ENCODE measurements around the gene GRIA4.
"Not testable (repeated sequence)": the region's sequence is repeated elsewhere in the genome, so short reads cannot be mapped to it uniquely, and the experiment has no call there.

Gene GRIA4

DNA sequence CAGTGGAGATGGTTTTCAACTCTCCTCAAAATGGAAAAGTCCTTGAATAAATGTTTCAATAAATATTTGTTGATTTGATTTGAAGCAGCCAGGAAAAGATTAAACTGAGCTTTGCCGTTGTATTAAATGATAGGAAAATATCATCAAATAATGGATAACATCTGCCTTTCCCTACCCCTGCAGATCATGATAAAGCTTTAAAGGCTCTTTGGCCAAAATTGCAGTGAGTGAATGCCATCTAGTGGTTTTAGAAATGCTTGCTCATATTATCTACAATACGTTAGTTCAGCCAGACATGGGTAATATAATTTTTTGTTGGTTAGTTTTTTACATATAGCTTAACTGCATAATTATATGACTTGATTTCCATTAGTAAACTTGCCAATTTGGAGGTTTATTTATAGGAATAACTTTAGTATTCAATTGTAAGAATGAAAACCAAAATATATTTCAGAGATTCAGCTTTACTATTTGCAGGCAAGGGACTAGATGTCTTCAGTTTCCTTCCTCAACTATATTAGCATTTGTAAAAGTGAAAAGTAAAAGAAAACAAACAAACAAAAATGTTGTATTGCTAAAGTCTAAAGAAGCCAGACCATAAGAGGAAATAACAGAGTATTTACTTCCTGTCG, 253.0 kb downstream of the GRIA4 start:
- DNase-seq, result no peak

- no peak for DNase-seq
Measured at GRCh38 chr11:105863523-105863922, 253.7 kb downstream of the GRIA4 start.

- DNase-seq, result no peak
Measured at GRCh38 chr11:105867742-105868141, 257.9 kb downstream of the GRIA4 start.

GRCh38 chr11:105868762-105869285, 259.0 kb downstream of the GRIA4 start:
- DNase-seq, result no peak

GRCh38 chr11:105870516-105871113, 260.7 kb downstream of the GRIA4 start:
- DNase-seq, result no peak

- no peak for DNase-seq
Measured at GRCh38 chr11:105878510-105878909, 268.6 kb downstream of the GRIA4 start.

DNA sequence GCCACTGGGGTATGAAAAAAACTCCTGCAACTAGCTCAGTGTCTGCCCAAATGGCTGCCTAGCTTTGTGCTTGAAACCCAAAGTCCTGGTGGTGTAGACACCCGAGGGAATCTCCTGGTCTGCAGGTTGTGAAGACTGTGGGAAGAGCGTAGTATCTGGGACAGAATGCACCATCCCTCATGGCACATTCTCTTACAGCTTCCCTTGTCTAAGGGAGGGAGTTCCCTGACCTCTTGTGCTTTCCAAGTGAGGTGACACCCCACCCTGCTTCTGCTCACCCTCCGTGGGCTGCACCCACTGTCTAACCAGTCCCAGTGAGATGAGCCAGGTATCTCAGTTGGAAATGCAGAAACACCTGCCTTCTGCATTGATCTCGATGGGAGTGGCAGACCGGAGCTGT, 269.1 kb downstream of the GRIA4 start:
- DNase-seq, result not testable (repeated sequence)

DNA sequence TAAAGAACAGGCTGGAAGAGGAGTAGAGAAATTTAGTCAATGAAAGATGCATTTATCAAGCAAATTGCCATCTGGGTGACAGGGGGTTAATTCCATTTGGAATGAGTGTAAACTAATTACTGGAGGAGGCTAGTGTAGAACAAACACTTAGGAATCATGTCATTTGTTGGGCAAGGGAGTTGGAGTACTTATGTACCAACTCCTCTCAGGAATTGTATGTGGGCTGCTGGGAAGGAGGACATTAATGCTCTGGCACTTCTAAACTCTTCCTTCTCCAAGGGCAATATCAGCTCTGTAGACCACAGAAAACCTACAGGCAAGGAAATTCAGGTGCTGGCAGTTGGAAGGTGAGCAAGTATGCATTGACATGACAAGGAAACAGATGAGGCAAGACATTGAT, 271.2 kb downstream of the GRIA4 start:
- DNase-seq, result no peak

GRCh38 chr11:105884436-105884835, 274.6 kb downstream of the GRIA4 start:
- no peak for DNase-seq

DNA sequence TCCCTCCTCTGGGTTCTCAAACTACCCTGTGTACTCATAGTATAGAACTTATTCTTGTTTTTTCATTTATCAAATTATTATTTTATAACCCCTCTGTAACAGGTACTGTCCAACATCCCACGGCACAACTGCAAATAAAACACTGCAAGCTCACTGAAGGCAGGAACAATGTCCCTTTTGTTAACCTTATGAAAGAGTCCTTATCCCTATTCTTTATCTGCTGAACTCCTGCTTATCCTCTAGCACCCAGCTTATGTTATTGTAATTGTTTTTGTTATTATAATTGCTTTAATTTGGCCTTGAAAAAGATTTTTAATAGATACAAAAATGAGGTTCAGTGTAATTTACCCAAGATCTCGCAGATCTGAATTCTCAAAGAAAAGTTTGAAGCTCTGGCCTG, 281.8 kb downstream of the GRIA4 start:
- no peak for DNase-seq

- no peak for DNase-seq
Measured at GRCh38 chr11:105897161-105897560, 287.3 kb downstream of the GRIA4 start.

DNA sequence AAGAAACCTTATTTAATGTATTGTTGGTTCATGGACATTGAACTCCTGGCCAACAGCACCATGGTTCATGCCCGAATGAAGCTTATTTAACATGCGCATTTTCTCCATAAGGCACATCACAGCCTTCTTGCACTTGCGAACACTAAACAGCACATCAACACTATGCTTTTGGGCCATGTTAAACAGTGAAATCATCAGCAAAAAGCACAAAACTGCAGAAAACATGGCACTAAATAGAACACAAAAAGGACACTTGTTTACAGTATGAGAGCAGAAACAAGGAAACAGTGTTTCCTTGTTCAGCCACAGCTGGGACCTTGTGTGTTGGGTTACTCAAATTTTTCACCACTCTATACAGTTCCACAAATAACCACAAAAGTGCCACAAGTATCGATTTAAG, 289.9 kb downstream of the GRIA4 start:
- no peak for DNase-seq

DNA sequence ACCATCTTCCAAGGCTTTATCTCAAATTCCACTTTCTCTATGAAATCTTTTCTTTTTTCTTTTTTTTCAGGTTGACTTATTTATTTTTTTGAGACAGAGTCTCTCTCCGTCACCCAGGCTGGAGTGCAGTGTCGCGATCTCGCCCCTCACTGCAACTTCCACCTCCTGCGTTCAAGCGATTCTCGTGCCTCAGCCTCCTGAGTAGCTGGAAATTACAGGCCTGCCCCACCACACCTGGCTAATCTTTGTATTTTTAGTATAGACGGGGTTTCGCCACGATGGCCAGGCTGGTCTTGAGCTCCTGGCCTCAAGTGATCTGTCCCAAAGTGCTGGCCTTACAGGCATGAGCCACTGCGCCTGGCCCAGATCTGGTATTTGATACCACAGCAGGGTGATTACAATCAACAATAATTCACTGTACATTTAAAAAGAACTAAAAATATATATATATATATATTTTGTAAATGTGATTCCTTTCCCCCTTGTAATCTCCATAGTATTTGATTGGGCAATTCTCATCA, 290.7 kb downstream of the GRIA4 start:
- no peak for DNase-seq

DNA sequence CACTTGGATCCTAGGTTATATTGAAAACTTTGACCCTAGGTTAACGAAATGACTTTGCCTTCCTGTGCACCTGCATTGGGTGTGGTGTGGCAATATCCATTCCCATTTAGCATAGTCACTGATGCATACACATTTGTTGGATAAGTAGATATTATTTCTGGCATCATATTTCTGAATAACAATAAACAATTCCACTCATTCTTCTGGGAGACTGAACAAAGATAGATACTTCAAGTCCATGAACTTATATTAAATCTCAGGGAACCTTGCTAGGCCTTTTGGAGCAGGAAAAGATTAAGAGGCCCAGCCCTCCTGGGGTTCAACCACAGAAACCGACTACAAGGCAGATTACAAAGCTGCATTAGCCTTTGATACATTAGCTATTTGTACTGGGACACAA, 293.2 kb downstream of the GRIA4 start:
- DNase-seq, result no peak

DNA sequence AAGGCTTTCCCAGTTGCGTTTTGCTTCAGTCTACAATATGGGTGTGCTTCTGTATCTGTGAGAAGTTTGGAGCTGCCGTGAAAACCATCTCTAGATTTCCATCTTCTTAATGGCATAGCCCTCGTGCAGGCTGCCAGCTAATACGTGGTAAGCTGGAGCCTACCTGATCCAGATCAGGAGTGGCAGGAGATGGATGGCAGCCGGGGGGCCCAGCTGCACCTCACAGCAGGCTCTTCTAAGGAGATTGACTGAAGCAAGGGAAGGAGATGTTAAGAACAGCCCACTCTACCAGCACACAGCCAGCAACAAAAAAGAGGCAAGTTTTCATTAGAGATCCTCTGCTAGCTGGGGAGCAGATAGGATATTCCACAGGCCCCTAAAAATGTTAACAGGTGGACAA, 296.6 kb downstream of the GRIA4 start:
- DNase-seq, result no peak

- no peak for DNase-seq
Measured at GRCh38 chr11:105907319-105907718, 297.4 kb downstream of the GRIA4 start.

DNA sequence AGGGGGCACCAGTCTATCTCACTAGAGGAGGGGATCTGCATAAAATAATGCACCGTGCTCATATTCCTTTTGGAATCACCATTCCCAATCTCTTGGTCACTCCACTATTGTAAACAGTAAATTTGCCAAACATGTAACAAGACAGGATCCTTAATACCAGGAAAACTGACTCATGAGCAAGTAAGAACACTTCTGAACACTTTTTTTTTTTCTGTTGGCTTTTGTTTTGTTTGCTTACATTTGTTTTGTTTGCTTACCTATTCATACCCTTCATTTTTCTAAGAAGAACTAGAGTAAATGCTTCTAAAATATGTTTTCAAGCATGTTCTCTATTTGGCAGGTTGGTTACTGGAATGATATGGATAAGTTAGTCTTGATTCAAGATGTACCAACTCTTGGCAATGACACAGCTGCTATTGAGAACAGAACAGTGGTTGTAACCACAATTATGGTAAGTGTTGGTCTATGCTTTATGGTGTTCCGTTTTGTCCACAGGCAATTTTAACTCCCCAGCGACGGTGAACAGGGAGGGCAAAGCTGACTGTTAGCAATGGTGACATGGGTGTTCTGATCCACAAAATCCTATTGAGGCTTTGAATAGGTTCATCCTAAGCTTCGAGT, 300.3 kb downstream of the GRIA4 start:
- DNase-seq, result no peak

GRCh38 chr11:105911454-105911853, 301.6 kb downstream of the GRIA4 start:
- DNase-seq, result no peak

DNA sequence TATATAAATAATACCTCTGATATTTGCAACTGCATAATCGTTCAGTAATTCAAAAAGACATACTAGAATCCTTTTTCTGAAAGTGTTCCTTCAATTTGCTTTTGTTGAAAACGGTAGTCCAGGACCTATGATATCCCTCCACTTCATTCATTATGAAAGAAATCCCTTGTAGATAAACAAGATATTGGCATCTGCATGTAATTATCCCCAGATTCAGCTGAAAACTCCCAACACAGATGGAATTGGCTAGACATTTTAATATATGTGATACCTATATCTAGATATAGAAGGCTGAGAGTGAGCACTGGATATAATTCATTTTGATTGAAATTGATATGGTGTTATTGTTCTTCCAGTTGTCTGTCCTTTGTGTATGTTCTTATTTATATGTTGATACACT, 302.8 kb downstream of the GRIA4 start:
- no peak for DNase-seq

- no peak for DNase-seq
Measured at GRCh38 chr11:105915021-105915420, 305.1 kb downstream of the GRIA4 start.

- DNase-seq, result no peak
Measured at GRCh38 chr11:105918039-105918438, 308.2 kb downstream of the GRIA4 start.

- DNase-seq, result no peak
Measured at GRCh38 chr11:105918600-105918999, 308.7 kb downstream of the GRIA4 start.

GRCh38 chr11:105923252-105923651, 313.4 kb downstream of the GRIA4 start:
- no peak for DNase-seq

- no peak for DNase-seq
Measured at GRCh38 chr11:105923807-105924206, 313.9 kb downstream of the GRIA4 start.

Data from NCI-H226 (cell line).